IPS DF 6.9 (cell line): Measurements from ENCODE around the gene PARP16.

Experiments used
- DNase-seq: peaks from one replicate; pipeline ENCODE4 v3.0.0-alpha.2; 2013; ENCODE audit warnings: low read depth, low spot score
- H3K27ac ChIP-seq: one replicate; pipeline ENCODE4 v1.5.1; 2013; ENCODE audit warnings: low read length, control low read depth
- H3K27me3 ChIP-seq: 2 replicates; pipeline ENCODE4 v1.6.1; 2013; ENCODE audit warnings: mild to moderate bottlenecking, low read length; ENCODE audit not compliant: control insufficient read depth, insufficient read depth
- H3K36me3 ChIP-seq: 2 replicates; pipeline ENCODE4 v1.6.1; 2013; ENCODE audit warnings: low read length; ENCODE audit not compliant: control insufficient read depth, insufficient read depth
- H3K4me1 ChIP-seq: 2 replicates; pipeline ENCODE4 v1.6.1; 2013; ENCODE audit warnings: low read length; ENCODE audit not compliant: control insufficient read depth, insufficient read depth
- H3K4me3 ChIP-seq: 2 replicates; pipeline ENCODE4 v1.5.1; 2013; ENCODE audit warnings: mild to moderate bottlenecking, low read length
- H3K9me3 ChIP-seq: 2 replicates; pipeline ENCODE4 v1.6.1; 2013; ENCODE audit warnings: low read length, inconsistent platforms; ENCODE audit not compliant: control insufficient read depth, insufficient read depth
- WGBS: extraction: QIAGEN DNeasy Blood & Tissue Kit; methylation state at CpG from one replicate; pipeline ENCODE4 v1.1.7; 2013; ENCODE audit warnings: mixed read lengths, missing lambda C conversion rate; ENCODE audit not compliant: insufficient read length, insufficient coverage; 5-methylcytosine and 5-hydroxymethylcytosine counted together

PARP16 gene

GRCh38 chr15:65329984-65330735, 43.5 kb upstream of the PARP16 start:
- no CpG with 5 or more reads among the region's 18 CpGs for WGBS

GRCh38 chr15:65329288-65329983, 42.8 kb upstream of the PARP16 start:
- no peaks in the 10 kb centered on the region for H3K27me3 ChIP-seq
- WGBS: no CpG with 5 or more reads among the region's 21 CpGs
- no peak overlapping the region for H3K27ac ChIP-seq
- peaks cover 8% of the 10 kb centered on the region for H3K4me1 ChIP-seq
- no peaks in the 10 kb centered on the region for H3K9me3 ChIP-seq
- no peak overlapping the region for H3K4me3 ChIP-seq
- no peak for DNase-seq
- H3K36me3 ChIP-seq: peaks cover 27% of the 10 kb centered on the region

More at GRCh38 chr15:65329984-65330735, 43.5 kb upstream of the PARP16 start:
- Histone ChIP-seq H3K27me3 (no peaks in the 10 kb centered on the region), H3K9me3 (no peaks in the 10 kb centered on the region), H3K4me3 (no peak overlapping the region), H3K27ac (no peak overlapping the region), H3K36me3 (peaks cover 27% of the 10 kb centered on the region), H3K4me1 (peaks cover 15% of the 10 kb centered on the region)
- no peak for DNase-seq

GRCh38 chr15:65328506-65329287, 42.0 kb upstream of the PARP16 start:
- WGBS: no CpG with 5 or more reads among the region's 21 CpGs
- Histone ChIP-seq H3K4me3 (no peak overlapping the region), H3K36me3 (peaks cover 27% of the 10 kb centered on the region), H3K4me1 (peaks cover 3% of the 10 kb centered on the region; the same call in 1 of the 2 replicates), H3K27ac (no peak overlapping the region), H3K27me3 (no peaks in the 10 kb centered on the region), H3K9me3 (no peaks in the 10 kb centered on the region)
- no peak for DNase-seq

- no CpG with 5 or more reads among the region's 12 CpGs for WGBS
- Histone ChIP-seq H3K9me3 (no peaks in the 10 kb centered on the region), H3K4me3 (no peak overlapping the region), H3K27me3 (no peaks in the 10 kb centered on the region), H3K36me3 (peaks cover 27% of the 10 kb centered on the region), H3K27ac (no peak overlapping the region), H3K4me1 (peaks cover 3% of the 10 kb centered on the region; the same call in 1 of the 2 replicates)
- no peak for DNase-seq
Measured at GRCh38 chr15:65327651-65328393, 41.1 kb upstream of the PARP16 start.

GRCh38 chr15:65326818-65327217, 40.1 kb upstream of the PARP16 start:
- WGBS: no CpG with 5 or more reads among the region's 2 CpGs
- Histone ChIP-seq H3K36me3 (peaks cover 23% of the 10 kb centered on the region), H3K27me3 (no peaks in the 10 kb centered on the region), H3K4me1 (peaks cover 3% of the 10 kb centered on the region; the same call in 1 of the 2 replicates), H3K27ac (no peak overlapping the region), H3K4me3 (no peak overlapping the region), H3K9me3 (no peaks in the 10 kb centered on the region)
- DNase-seq: no peak

GRCh38 chr15:65326117-65326526, 39.4 kb upstream of the PARP16 start:
- DNase-seq: no peak
- Histone ChIP-seq H3K27me3 (no peaks in the 10 kb centered on the region), H3K9me3 (no peaks in the 10 kb centered on the region), H3K27ac (no peak overlapping the region), H3K4me1 (peaks cover 3% of the 10 kb centered on the region; the same call in 1 of the 2 replicates), H3K36me3 (peaks cover 16% of the 10 kb centered on the region), H3K4me3 (no peak overlapping the region)
- WGBS: no CpG with 5 or more reads among the region's 12 CpGs

GRCh38 chr15:65323071-65323511, 36.4 kb upstream of the PARP16 start:
- no CpG with 5 or more reads among the region's 9 CpGs for WGBS
- H3K4me1 ChIP-seq: peaks cover 3% of the 10 kb centered on the region; the same call in 1 of the 2 replicates
- no peak overlapping the region for H3K4me3 ChIP-seq
- H3K9me3 ChIP-seq: no peaks in the 10 kb centered on the region
- no peak overlapping the region for H3K27ac ChIP-seq
- H3K36me3 ChIP-seq: no peaks in the 10 kb centered on the region
- DNase-seq: no peak
- no peaks in the 10 kb centered on the region for H3K27me3 ChIP-seq

GRCh38 chr15:65318870-65319356, 32.2 kb upstream of the PARP16 start:
- Histone ChIP-seq H3K9me3 (no peaks in the 10 kb centered on the region), H3K27ac (no peak overlapping the region), H3K27me3 (no peaks in the 10 kb centered on the region), H3K4me1 (no peaks in the 10 kb centered on the region), H3K4me3 (no peak overlapping the region), H3K36me3 (no peaks in the 10 kb centered on the region)
- WGBS: no CpG with 5 or more reads among the region's 5 CpGs
- no peak for DNase-seq

GRCh38 chr15:65312400-65312916, 25.8 kb upstream of the PARP16 start:
- H3K4me3 ChIP-seq: no peak overlapping the region
- no CpG with 5 or more reads among the region's 11 CpGs for WGBS

More at GRCh38 chr15:65312400-65312916, 25.8 kb upstream of the PARP16 start:
- Histone ChIP-seq H3K4me1 (no peaks in the 10 kb centered on the region; the same call in 1 of the 2 replicates), H3K27me3 (no peaks in the 10 kb centered on the region), H3K9me3 (no peaks in the 10 kb centered on the region), H3K36me3 (no peaks in the 10 kb centered on the region), H3K27ac (no peak overlapping the region)
- no peak for DNase-seq
